ENCODE data around the gene SLCO1B3. TPM values are rescaled to one million over a fixed set of nuclear protein-coding genes. Genes with fewer than 3 reads are reported as not detected.
"Not testable (repeated sequence)": the region's sequence is repeated elsewhere in the genome, so short reads cannot be mapped to it uniquely, and the experiment has no call there.

The SLCO1B3 gene
- total RNA-seq, result 1 to 10 TPM in 1 of 10 donors, under 1 TPM in 2, not detected in 7; 0.28 to 2.5 (median 0.35) TPM
- polyA plus RNA-seq, result not detected
- long read RNA-seq, donor 1, result 0 reads
- long read RNA-seq, donor 2, result 0 reads
- long read RNA-seq, donor 3, result 0 reads

GRCh38 chr12:20810487-20810886, at the start of gene SLCO1B3:
Gene SLCO1B3 (plus strand): TSS chr12:20810705. CDS start chr12:20815739, 5,034 bp downstream.
- no peak within 1 kb of the TSS for H3K27ac ChIP-seq
- H3K36me3 ChIP-seq, result no peaks in the 10 kb centered on the region
- no peaks in the 10 kb centered on the region for H3K4me1 ChIP-seq
- no peak for DNase-seq
- TF ChIP-seq CTCF (IDR thresholded peaks at IDR 0.05), result no peak
- no peak within 1 kb of the TSS for H3K4me3 ChIP-seq
- WGBS, 2 donors, result 92% methylated on average over 2 of the region's 2 CpGs
- intact Hi-C loops (cut with DNase I), result no loop called here
- no peak for ATAC-seq
- H3K9me3 ChIP-seq, result no peaks in the 10 kb centered on the region
- no peaks in the 10 kb centered on the region for H3K27me3 ChIP-seq

- no peak for TF ChIP-seq CTCF (IDR thresholded peaks at IDR 0.05)
- WGBS, 2 donors, result 82 to 85% methylated on average over 20 of the region's 20 CpGs
These were observed 33.1 kb upstream of the SLCO1B3 start for GRCh38 chr12:20777420-20777819.

GRCh38 chr12:20778969-20779368, 31.5 kb upstream of the SLCO1B3 start:
- intact Hi-C loops (cut with DNase I), result no loop called here
- no peak for ATAC-seq
- Histone ChIP-seq H3K36me3 (no peaks in the 10 kb centered on the region), H3K4me1 (no peaks in the 10 kb centered on the region), H3K27ac (no peak overlapping the region), H3K27me3 (no peaks in the 10 kb centered on the region), H3K9me3 (peaks cover 0 to 17% (median 4%) of the 10 kb centered on the region in 11 donors), H3K4me3 (no peak overlapping the region)
- DNase-seq, result no peak
- WGBS, 2 donors, result 88 to 90% methylated on average over 2 of the region's 2 CpGs
- no peak for TF ChIP-seq CTCF (IDR thresholded peaks at IDR 0.05)

More at GRCh38 chr12:20777420-20777819, 33.1 kb upstream of the SLCO1B3 start:
- Histone ChIP-seq H3K27ac (no peak overlapping the region), H3K4me3 (no peak overlapping the region), H3K36me3 (no peaks in the 10 kb centered on the region), H3K4me1 (no peaks in the 10 kb centered on the region), H3K9me3 (peaks cover 0 to 17% (median 4%) of the 10 kb centered on the region in 11 donors), H3K27me3 (no peaks in the 10 kb centered on the region)
- no peak for DNase-seq
- intact Hi-C loops (cut with DNase I), result no loop called here
- ATAC-seq, result no peak

- H3K4me3 ChIP-seq; intact Hi-C loops (cut with DNase I); H3K36me3 ChIP-seq; ATAC-seq; H3K27me3 ChIP-seq; DNase-seq; H3K4me1 ChIP-seq; H3K27ac ChIP-seq: not testable (repeated sequence)
- H3K9me3 ChIP-seq, result peaks cover 0 to 17% (median 4%) of the 10 kb centered on the region in 11 donors
- 66 to 70% methylated on average over 3 of the region's 3 CpGs for WGBS, 2 donors
These were observed 30.5 kb upstream of the SLCO1B3 start for GRCh38 chr12:20779971-20780370.

- ATAC-seq; H3K4me1 ChIP-seq; intact Hi-C loops (cut with DNase I); DNase-seq; H3K9me3 ChIP-seq; H3K27me3 ChIP-seq; H3K4me3 ChIP-seq; H3K27ac ChIP-seq; H3K36me3 ChIP-seq: not testable (repeated sequence)
- WGBS, 2 donors, result 93 to 94% methylated on average over 13 of the region's 13 CpGs
These were observed 26.6 kb upstream of the SLCO1B3 start for GRCh38 chr12:20783796-20784357.

All from heart right ventricle (tissue), 16 donors.